22Rv1 (cell line): ENCODE data around the gene TSLP.

Experiments
- CTCF ChIP-seq: fragments of 450-650 bp; IDR thresholded peaks from 2 replicates; pipeline ENCODE4 v1.5.1; 2017; ENCODE audit warnings: mild to moderate bottlenecking
- ZFX ChIP-seq: fragments of 450-650 bp; IDR thresholded peaks from 2 replicates; pipeline ENCODE4 v1.6.1; 2017; ENCODE audit warnings: antibody characterized with exemption, borderline replicate concordance

- TF ChIP-seq CTCF (no peak), ZFX (no peak)
Measured at GRCh38 chr5:111071413-111071812, at the start of gene TSLP.
